CD4-positive, alpha-beta T cell treated with Interleukin-1 beta for 1 hour (primary cell): Measurements from ENCODE around the gene RAPGEF1.

Experiments
- DNase-seq, 2 donors: peaks; one replicate each; pipeline ENCODE4 v3.0.0-alpha.2; 2020 to 2022

RAPGEF1 gene

GRCh38 chr9:131601683-131602181 is 138.1 kb downstream of the RAPGEF1 start:
- no peak for DNase-seq

GRCh38 chr9:131598121-131598520 is 141.8 kb downstream of the RAPGEF1 start:
- DNase-seq: peak in 1 of 2 donors; percentile 75

- no peak for DNase-seq
Observed at GRCh38 chr9:131597246-131597645, 142.6 kb downstream of the RAPGEF1 start.

GRCh38 chr9:131596430-131596743 is 143.5 kb downstream of the RAPGEF1 start:
- no peak for DNase-seq

GRCh38 chr9:131595696-131596429 is 144.0 kb downstream of the RAPGEF1 start:
- no peak for DNase-seq

GRCh38 chr9:131594906-131595665 is 144.8 kb downstream of the RAPGEF1 start:
- no peak for DNase-seq

GRCh38 chr9:131593936-131594665 is 145.8 kb downstream of the RAPGEF1 start:
- no peak for DNase-seq

GRCh38 chr9:131593091-131593820 is 146.6 kb downstream of the RAPGEF1 start:
- DNase-seq: no peak

GRCh38 chr9:131591845-131592208 is 148.0 kb downstream of the RAPGEF1 start:
- no peak for DNase-seq

- DNase-seq: peak; percentile 79 to 83
Observed at GRCh38 chr9:131590907-131591844, 148.7 kb downstream of the RAPGEF1 start.

GRCh38 chr9:131590449-131590848 is 149.4 kb downstream of the RAPGEF1 start:
- DNase-seq: peak; percentile 25 to 29

GRCh38 chr9:131589993-131590392 is 149.9 kb downstream of the RAPGEF1 start:
- no peak for DNase-seq

GRCh38 chr9:131589124-131589711 is 150.7 kb downstream of the RAPGEF1 start:
- DNase-seq: no peak

GRCh38 chr9:131588396-131588795 is 151.5 kb downstream of the RAPGEF1 start:
- no peak for DNase-seq

- DNase-seq: no peak
Observed at GRCh38 chr9:131587906-131588305, 152.0 kb downstream of the RAPGEF1 start.

- no peak for DNase-seq
Observed at GRCh38 chr9:131587331-131587730, 152.5 kb downstream of the RAPGEF1 start.

GRCh38 chr9:131585375-131585774 is 154.5 kb downstream of the RAPGEF1 start:
- DNase-seq: peak; percentile 68 to 69

- DNase-seq: no peak
Observed at GRCh38 chr9:131584858-131585257, 155.0 kb downstream of the RAPGEF1 start.

- no peak for DNase-seq
Observed at GRCh38 chr9:131583836-131584555, 155.9 kb downstream of the RAPGEF1 start.

- no peak for DNase-seq
Observed at GRCh38 chr9:131583337-131583645, 156.6 kb downstream of the RAPGEF1 start.
